ENCODE measurements around the gene ADM.

Gene ADM

GRCh38 chr11:10283991-10284390, 20.9 kb upstream of the ADM start:
- TF ChIP-seq CTCF (IDR thresholded peaks at IDR 0.05) (no peak), ZFX (IDR thresholded peaks at IDR 0.05; ENCODE audit: borderline replicate concordance) (no peak)
- H3K27ac ChIP-seq: no peak overlapping the region

- H3K27ac ChIP-seq: no peak overlapping the region
- TF ChIP-seq CTCF (IDR thresholded peaks at IDR 0.05) (no peak), ZFX (IDR thresholded peaks at IDR 0.05; ENCODE audit: borderline replicate concordance) (no peak)
Measured at GRCh38 chr11:10285148-10285802, 19.6 kb upstream of the ADM start.

GRCh38 chr11:10287140-10287539, 17.7 kb upstream of the ADM start:
- no peak overlapping the region for H3K27ac ChIP-seq
- no peak for TF ChIP-seq ZFX (IDR thresholded peaks at IDR 0.05; ENCODE audit: borderline replicate concordance)
- TF ChIP-seq CTCF (IDR thresholded peaks at IDR 0.05): no peak

GRCh38 chr11:10287766-10288715, 16.8 kb upstream of the ADM start:
- no peak overlapping the region for H3K27ac ChIP-seq

GRCh38 chr11:10288881-10289764, 15.8 kb upstream of the ADM start:
- no peak for TF ChIP-seq CTCF (IDR thresholded peaks at IDR 0.05)
- no peak for TF ChIP-seq ZFX (IDR thresholded peaks at IDR 0.05; ENCODE audit: borderline replicate concordance)
- no peak overlapping the region for H3K27ac ChIP-seq

More at GRCh38 chr11:10287766-10288715, 16.8 kb upstream of the ADM start:
- TF ChIP-seq ZFX (IDR thresholded peaks at IDR 0.05; ENCODE audit: borderline replicate concordance): no peak
- no peak for TF ChIP-seq CTCF (IDR thresholded peaks at IDR 0.05)

GRCh38 chr11:10289765-10290380, 15.0 kb upstream of the ADM start:
- H3K27ac ChIP-seq: no peak overlapping the region
- no peak for TF ChIP-seq CTCF (IDR thresholded peaks at IDR 0.05)
- TF ChIP-seq ZFX (IDR thresholded peaks at IDR 0.05; ENCODE audit: borderline replicate concordance): no peak
